Effector memory CD8-positive, alpha-beta T cell (primary cell): ENCODE measurements around the gene CLEC2L.
A peak's percentile ranks its signal among the peaks of the same experiment; 100 is the strongest.

ENCODE experiments used
- ATAC-seq: fragments of 150-1000 bp; cut with Tn5 transposase; replicated peaks from 2 replicates; pipeline ENCODE4 v1.10.0; 2021; ENCODE audit warnings: mild to moderate bottlenecking, moderate library complexity
- DNase-seq, 3 experiments: peaks; one replicate each; pipeline ENCODE4 v3.0.0; 2021
- H3K27ac Mint-ChIP-seq, 2 donors: one replicate each; pipeline ENCODE4 v1.8.0; 2022; ENCODE audit warnings: mild to moderate bottlenecking in 2 of 2, mixed read lengths in 2 of 2, moderate library complexity in 2 of 2
- H3K27me3 Mint-ChIP-seq, 2 donors: one replicate each; pipeline ENCODE4 v1.8.0; 2022; ENCODE audit warnings: mixed read lengths in 2 of 2
- H3K36me3 Mint-ChIP-seq: one replicate; pipeline ENCODE4 v1.8.0; 2022; ENCODE audit warnings: mild to moderate bottlenecking, moderate library complexity, mixed read lengths; ENCODE audit not compliant: insufficient read depth
- H3K4me1 Mint-ChIP-seq, 2 donors: one replicate each; pipeline ENCODE4 v1.8.0; 2022; ENCODE audit warnings: low read depth in 2 of 2, mixed read lengths in 2 of 2
- H3K4me3 Mint-ChIP-seq, 2 donors: one replicate each; pipeline ENCODE4 v1.8.0; 2022; ENCODE audit warnings: mild to moderate bottlenecking in 2 of 2, mixed read lengths in 2 of 2, moderate library complexity in 2 of 2
- H3K9me3 Mint-ChIP-seq, 2 donors: one replicate each; pipeline ENCODE4 v1.8.0; 2022; ENCODE audit warnings: mixed read lengths in 2 of 2

CLEC2L gene

DNA sequence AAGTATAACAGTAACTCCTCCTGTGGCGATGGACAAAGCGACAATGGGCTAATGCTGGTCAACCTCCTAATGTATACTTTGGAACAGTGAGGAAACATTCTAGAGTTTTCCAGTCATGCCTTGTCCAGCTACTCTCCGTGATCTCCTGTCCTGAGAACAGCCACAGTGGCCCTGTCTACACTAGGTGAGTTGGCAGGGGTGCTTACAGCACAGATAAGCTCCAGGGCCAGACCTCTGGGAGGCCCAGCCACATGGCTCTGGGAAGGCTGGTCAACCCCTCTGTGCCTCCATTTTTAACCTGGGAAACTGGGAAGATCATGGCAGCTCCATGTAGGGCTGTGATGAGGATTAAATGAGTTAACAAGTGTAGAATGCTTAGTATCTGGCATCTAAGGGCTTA, 57.0 kb downstream of the CLEC2L start:
- H3K4me3 Mint-ChIP-seq, result no peak overlapping the region
- H3K27me3 Mint-ChIP-seq, result no peaks in the 10 kb centered on the region
- H3K9me3 Mint-ChIP-seq, result no peaks in the 10 kb centered on the region
- H3K4me1 Mint-ChIP-seq, result peaks cover 0 to 2% of the 10 kb centered on the region in 2 donors
- no peak overlapping the region for H3K27ac Mint-ChIP-seq
- H3K36me3 Mint-ChIP-seq, result peaks cover 31% of the 10 kb centered on the region
- ATAC-seq (no peak), DNase-seq (no peak)

DNA sequence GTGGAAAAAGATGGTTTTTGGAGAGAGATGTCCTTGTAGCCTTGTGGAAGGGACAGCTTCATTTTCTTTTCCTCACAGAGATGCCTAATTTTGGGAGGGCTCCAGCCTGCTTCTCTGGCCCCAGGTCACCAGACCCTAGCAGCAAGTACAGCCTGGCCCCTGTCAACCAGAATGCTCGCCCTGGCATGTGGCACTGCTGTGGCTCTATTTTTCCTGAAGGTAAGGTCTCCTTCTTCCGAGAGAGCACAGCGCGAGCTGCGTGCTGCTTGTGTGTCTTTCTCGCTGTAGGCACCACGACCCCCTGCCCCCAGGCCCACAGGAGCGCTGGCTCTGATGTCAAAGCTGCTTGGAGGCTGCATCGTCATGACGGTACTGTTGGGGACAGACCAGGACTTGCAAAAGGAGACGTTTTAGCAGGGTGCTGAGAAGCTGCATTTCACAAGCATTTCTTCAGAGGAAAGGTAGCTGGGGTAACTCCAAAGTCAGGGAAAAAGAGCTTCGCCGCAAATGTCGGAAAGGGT, 58.7 kb downstream of the CLEC2L start:
- H3K27ac Mint-ChIP-seq, result no peak overlapping the region
- no peak overlapping the region for H3K4me3 Mint-ChIP-seq
- H3K9me3 Mint-ChIP-seq, result no peaks in the 10 kb centered on the region
- H3K4me1 Mint-ChIP-seq, result peaks cover 0 to 2% of the 10 kb centered on the region in 2 donors
- H3K27me3 Mint-ChIP-seq, result no peaks in the 10 kb centered on the region
- no peak for DNase-seq
- H3K36me3 Mint-ChIP-seq, result peaks cover 38% of the 10 kb centered on the region
- ATAC-seq, result no peak

DNA sequence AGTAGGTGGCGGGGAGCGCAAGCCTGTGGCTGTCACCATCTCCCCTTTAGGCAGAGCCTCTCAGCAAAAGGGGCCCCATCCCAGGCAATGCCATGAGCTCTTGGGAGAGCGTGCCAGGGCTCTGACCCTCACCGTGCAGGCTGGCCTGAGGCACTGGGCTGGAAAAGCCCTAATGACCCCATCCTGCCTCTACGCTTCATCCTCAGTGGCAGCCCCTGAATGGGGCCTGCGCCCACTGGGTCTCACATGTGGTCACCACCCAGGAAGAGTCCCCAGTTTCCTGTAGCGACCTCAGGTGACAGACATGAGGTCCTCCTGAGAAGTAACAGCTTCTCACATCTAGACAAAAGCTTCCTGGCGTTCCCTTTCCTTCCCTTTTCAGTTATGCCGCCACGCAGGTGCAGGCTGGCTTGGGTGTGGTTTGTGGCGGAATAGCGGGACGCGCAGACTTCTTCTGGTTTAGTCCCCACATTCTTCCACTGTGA, 59.2 kb downstream of the CLEC2L start:
- DNase-seq (no peak), ATAC-seq (no peak)
- H3K27me3 Mint-ChIP-seq, result no peaks in the 10 kb centered on the region
- peaks cover 41% of the 10 kb centered on the region for H3K36me3 Mint-ChIP-seq
- peaks cover 0 to 2% of the 10 kb centered on the region in 2 donors for H3K4me1 Mint-ChIP-seq
- no peak overlapping the region for H3K4me3 Mint-ChIP-seq
- no peak overlapping the region for H3K27ac Mint-ChIP-seq
- H3K9me3 Mint-ChIP-seq, result no peaks in the 10 kb centered on the region

DNA sequence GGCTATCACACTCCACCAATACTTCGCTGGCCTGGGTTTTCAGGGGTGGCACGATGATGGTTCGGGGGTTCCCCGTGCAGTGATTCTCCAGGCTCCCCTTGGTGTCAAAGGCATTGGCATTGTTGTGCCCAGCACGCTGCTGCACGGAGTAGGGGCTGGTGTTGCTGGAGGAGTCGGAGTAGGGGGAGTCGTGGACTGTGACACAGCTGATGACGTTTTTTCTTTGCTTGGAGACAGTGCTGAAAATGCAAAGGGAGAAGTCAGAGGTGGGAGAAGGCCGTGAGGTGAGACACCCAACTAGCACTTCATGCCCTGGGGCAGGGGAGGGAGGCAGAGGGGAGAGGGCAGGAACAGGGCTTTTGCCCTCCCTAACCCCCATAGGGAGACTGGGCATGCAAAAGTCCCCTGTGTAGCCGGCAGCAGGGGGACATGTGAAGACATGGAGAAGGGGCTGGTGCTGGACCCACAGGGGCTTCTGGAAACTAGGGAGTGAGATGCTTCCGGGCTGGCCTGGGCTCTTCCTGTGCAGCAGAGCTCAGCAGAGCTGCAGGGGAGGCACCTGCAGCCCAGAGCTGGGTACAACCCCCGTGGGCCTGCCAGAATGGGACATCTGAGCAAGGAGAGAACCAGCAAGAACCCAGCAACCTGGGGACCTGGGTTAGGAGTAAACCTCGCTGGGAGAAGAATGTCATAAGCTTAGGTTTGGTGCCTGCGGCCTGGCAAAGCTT, 60.5 kb downstream of the CLEC2L start:
- peaks cover 47% of the 10 kb centered on the region for H3K36me3 Mint-ChIP-seq
- H3K9me3 Mint-ChIP-seq, result no peaks in the 10 kb centered on the region
- no peak overlapping the region for H3K4me3 Mint-ChIP-seq
- DNase-seq (no peak), ATAC-seq (no peak)
- peaks cover 0 to 2% of the 10 kb centered on the region in 2 donors for H3K4me1 Mint-ChIP-seq
- H3K27me3 Mint-ChIP-seq, result no peaks in the 10 kb centered on the region
- H3K27ac Mint-ChIP-seq, result peak overlapping the region in 1 of 2 donors; percentile 67

DNA sequence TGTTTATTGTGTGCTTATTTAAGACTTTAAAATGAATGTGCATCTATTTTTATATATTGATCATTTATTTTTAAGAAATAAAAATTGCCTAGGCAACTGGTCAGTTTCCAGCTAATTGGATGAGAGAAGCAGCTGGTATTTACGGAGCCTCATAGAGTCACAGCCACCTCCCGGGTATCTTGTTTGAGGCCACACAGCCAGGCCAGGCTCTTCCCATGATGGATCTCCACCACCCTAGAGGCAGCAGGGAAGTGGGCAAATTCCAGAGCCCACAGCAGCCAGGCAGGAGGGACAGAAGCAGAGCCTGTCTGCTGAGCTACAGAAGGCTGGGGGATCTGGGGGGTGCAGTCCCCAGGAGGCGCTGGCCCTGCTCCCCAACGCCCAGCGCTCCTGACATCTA, 61.6 kb downstream of the CLEC2L start:
- H3K4me3 Mint-ChIP-seq, result no peak overlapping the region
- ATAC-seq (no peak), DNase-seq (no peak)
- H3K4me1 Mint-ChIP-seq, result peaks cover 0 to 2% of the 10 kb centered on the region in 2 donors
- no peaks in the 10 kb centered on the region for H3K9me3 Mint-ChIP-seq
- no peak overlapping the region for H3K27ac Mint-ChIP-seq
- peaks cover 43% of the 10 kb centered on the region for H3K36me3 Mint-ChIP-seq
- no peaks in the 10 kb centered on the region for H3K27me3 Mint-ChIP-seq

DNA sequence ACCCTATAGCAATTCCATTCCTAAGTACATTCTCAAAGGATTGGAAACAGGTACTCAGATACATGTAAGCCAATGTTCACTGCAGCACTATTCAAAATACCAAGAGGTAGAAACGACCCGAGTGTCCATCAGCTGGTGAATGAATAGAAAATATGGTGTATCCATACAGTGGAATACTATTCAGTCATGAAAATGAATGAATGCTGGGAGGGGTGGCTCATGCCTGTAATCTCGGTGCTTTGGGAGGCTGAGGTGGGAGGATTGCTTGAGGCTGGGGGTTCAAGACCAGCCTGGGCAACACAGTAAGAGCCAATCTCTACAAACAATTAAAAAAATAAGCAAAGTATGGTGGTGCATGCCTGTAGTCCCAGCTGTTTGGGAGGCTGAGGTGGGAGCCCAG, 62.8 kb downstream of the CLEC2L start:
- Mint-ChIP-seq H3K27me3 (no peaks in the 10 kb centered on the region), H3K36me3 (peaks cover 45% of the 10 kb centered on the region), H3K27ac (no peak overlapping the region), H3K9me3 (no peaks in the 10 kb centered on the region), H3K4me1 (peaks cover 0 to 2% of the 10 kb centered on the region in 2 donors), H3K4me3 (no peak overlapping the region)
- DNase-seq (no peak), ATAC-seq (no peak)

DNA sequence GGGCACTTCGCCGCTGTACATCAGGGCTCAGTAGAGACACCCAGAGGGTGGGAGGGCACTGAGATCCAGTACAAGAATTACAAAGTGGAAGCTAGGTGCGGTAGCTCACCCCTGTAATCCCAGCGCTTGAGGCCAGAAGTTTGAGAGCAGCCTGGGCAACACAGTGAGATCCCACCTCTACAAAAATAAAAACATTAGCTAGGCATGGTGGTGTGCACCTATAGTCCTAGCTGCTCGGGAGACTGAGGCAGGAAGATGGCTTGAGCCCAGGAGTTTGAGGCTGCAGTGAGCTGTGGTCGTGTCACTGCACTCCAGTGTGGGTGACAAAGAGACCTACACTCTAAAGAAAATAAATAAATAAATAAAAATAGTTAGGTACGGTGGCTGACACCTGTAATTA, 64.0 kb downstream of the CLEC2L start:
- Mint-ChIP-seq H3K27me3 (no peaks in the 10 kb centered on the region), H3K27ac (peak overlapping the region in 1 of 2 donors; percentile 76), H3K36me3 (peaks cover 37% of the 10 kb centered on the region), H3K9me3 (no peaks in the 10 kb centered on the region), H3K4me1 (peaks cover 0 to 2% of the 10 kb centered on the region in 2 donors), H3K4me3 (no peak overlapping the region)
- DNase-seq (no peak), ATAC-seq (no peak)

DNA sequence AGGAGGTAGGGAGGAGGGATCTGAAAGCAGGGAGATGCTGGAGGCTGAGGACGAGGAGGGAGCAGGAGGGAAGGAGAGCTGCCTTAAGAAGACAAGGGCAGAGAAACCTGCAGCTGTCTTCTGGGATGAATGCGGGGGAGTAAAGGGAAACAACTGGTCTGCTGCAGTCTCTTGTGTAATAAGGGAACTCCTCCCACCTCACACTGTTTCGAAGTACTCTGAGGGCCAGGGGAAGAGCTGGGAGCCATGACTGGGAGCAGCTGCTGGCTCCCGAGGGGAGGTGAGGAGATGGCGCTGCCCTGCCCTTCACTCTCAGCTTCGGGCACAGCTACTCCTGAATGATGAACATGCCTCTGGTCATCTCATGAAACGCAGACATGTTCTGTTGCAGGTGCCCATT, 65.1 kb downstream of the CLEC2L start:
- Mint-ChIP-seq H3K4me1 (no peaks in the 10 kb centered on the region), H3K27me3 (no peaks in the 10 kb centered on the region), H3K27ac (no peak overlapping the region), H3K4me3 (no peak overlapping the region), H3K9me3 (no peaks in the 10 kb centered on the region), H3K36me3 (peaks cover 30% of the 10 kb centered on the region)
- no peak for ATAC-seq
- no peak for DNase-seq

DNA sequence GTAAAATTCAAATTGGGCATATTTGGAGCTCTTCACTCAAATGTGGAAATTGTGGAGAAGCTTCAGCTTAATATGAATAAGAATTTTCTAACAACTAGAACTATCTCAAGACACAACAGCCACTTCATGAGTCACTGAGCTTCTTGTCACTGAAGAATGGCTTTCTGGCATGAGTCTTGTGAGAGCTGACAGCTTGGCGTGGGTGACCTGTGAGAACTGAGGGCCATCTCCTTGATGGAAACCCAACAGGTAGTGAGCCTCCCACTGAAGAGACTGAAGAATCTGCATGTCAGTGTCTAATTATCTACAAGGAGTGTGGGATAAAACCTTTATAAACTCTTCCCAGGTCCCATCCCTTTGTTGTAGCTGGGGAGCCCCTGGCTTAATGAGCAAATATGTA, 66.0 kb downstream of the CLEC2L start:
- no peaks in the 10 kb centered on the region for H3K9me3 Mint-ChIP-seq
- no peak overlapping the region for H3K4me3 Mint-ChIP-seq
- H3K4me1 Mint-ChIP-seq, result no peaks in the 10 kb centered on the region
- no peaks in the 10 kb centered on the region for H3K27me3 Mint-ChIP-seq
- H3K36me3 Mint-ChIP-seq, result peaks cover 28% of the 10 kb centered on the region
- peak overlapping the region in 1 of 2 donors; percentile 51 for H3K27ac Mint-ChIP-seq
- no peak for DNase-seq
- ATAC-seq, result no peak

DNA sequence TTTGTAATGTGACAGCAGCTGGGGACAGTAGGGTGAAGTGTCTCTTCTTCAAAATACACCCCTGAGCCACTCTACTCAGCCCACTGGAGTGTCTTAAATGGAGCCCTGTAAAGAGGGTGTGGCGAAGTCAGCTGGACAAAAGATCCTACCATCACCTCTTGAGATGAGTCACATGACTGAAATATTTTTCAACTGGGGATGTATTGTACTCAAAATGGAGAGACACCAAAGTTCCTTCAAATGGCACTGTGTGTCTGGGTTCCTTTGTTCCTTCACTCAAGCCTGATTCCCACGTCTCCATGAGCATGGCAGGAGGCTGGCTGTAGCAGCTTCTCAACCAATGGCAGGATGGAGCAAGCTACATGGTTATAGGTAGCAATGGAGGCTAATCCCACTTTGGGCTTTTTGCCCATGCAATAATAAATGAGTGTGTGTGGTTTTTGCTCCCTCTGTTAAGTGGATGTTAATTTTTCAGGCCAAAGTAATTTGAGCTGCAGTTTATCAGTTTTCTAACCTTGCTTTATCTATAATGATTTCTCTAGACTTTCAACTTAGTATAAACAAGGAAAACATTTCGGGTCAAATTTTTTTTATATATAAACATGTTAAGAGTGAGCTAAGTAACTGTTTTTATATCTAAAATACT, 68.2 kb downstream of the CLEC2L start:
- H3K36me3 Mint-ChIP-seq, result peaks cover 36% of the 10 kb centered on the region
- no peak for ATAC-seq
- H3K27ac Mint-ChIP-seq, result peak overlapping the region in 1 of 2 donors; percentile 35

DNA sequence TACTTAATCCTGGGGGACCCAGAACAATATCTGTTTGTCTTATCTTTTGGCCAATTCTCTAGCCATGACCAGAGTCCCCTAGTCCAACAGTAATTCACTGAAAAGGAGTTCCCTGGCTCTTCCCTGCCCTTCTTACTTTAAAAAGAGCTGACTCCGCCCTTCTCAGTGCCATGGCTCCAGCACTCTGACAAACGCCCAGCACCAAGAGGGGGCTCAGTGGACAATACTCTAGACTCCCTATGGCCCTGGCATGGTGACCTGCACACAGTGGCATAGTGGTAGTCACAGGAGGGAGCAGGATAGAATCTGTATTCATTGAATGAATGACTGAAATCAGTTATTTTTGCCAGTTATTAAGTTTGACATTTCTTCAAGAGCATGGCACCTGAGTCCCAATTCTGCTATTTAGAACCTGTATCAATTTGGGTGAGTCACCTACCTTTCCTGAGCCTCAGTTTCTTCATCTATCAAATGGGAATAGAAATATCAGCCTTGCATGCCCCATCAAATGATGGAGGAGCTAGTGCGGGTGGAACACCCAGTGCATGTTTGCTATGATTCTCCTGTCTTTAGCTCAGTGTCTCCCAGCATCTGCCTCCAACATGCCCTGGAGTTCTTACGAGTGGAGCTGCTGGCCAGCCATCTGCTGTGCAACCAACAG, 69.4 kb downstream of the CLEC2L start:
- H3K27me3 Mint-ChIP-seq, result no peaks in the 10 kb centered on the region
- H3K36me3 Mint-ChIP-seq, result peaks cover 31% of the 10 kb centered on the region

More for the DNA sequence above, 68.2 kb downstream of the CLEC2L start:
- no peak overlapping the region for H3K4me3 Mint-ChIP-seq
- H3K9me3 Mint-ChIP-seq, result no peaks in the 10 kb centered on the region
- H3K27me3 Mint-ChIP-seq, result no peaks in the 10 kb centered on the region
- DNase-seq, result no peak
- H3K4me1 Mint-ChIP-seq, result no peaks in the 10 kb centered on the region

DNA sequence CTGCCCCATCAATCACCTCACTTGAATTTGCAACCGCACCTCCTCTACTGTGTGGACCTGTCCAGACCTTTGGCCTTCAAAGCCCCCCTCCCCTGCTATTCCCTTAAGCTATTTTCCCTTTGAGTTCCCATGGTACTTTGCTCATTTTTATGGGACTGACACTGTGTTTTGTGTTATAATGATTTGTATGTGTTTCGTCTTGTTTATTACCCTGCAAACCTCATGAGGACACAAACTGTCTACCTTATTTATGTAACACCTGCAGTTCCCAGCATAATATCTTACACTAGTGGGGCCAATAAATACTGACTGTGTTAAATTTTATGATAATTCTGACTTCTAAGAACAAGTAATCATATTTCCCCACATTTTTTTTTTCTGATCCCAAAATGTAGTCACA, 70.6 kb downstream of the CLEC2L start:
- H3K27ac Mint-ChIP-seq, result peak overlapping the region in 1 of 2 donors; percentile 53
- no peaks in the 10 kb centered on the region for H3K27me3 Mint-ChIP-seq
- H3K4me3 Mint-ChIP-seq, result no peak overlapping the region
- no peaks in the 10 kb centered on the region for H3K4me1 Mint-ChIP-seq
- no peak for ATAC-seq
- peaks cover 26% of the 10 kb centered on the region for H3K36me3 Mint-ChIP-seq
- H3K9me3 Mint-ChIP-seq, result no peaks in the 10 kb centered on the region
- no peak for DNase-seq

More for the DNA sequence above, 69.4 kb downstream of the CLEC2L start:
- DNase-seq (no peak), ATAC-seq (no peak)
- Mint-ChIP-seq H3K27ac (no peak overlapping the region), H3K9me3 (no peaks in the 10 kb centered on the region), H3K4me3 (no peak overlapping the region), H3K4me1 (no peaks in the 10 kb centered on the region)
